GM12864 (cell line): ENCODE data around the gene TNNI3K.

Experiments
- DNase-seq: peaks from one replicate; pipeline ENCODE4 v3.0.0-alpha.2; 2011; ENCODE audit warnings: low read depth
- H3K4me3 ChIP-seq: 2 replicates; pipeline ENCODE4 v1.5.1; 2011; ENCODE audit warnings: mild to moderate bottlenecking, low read depth, low read length, control low read depth
- CTCF ChIP-seq: IDR thresholded peaks from 2 replicates; pipeline ENCODE4 v1.5.1; 2011; ENCODE audit warnings: low read depth, mild to moderate bottlenecking, moderate library complexity, low read length, control low read depth, inconsistent platforms; ENCODE audit errors: missing control alignments

TNNI3K gene

GRCh38 chr1:74280642-74281396, 45.6 kb downstream of the TNNI3K start:
- TF ChIP-seq CTCF: no peak
- DNase-seq: no peak
- H3K4me3 ChIP-seq: no peak overlapping the region

GRCh38 chr1:74286414-74286813, 51.2 kb downstream of the TNNI3K start:
- no peak for DNase-seq
- no peak for TF ChIP-seq CTCF
- no peak overlapping the region for H3K4me3 ChIP-seq

GRCh38 chr1:74314438-74314837, 79.3 kb downstream of the TNNI3K start:
- no peak overlapping the region for H3K4me3 ChIP-seq
- no peak for DNase-seq
- no peak for TF ChIP-seq CTCF

GRCh38 chr1:74316302-74316701, 81.1 kb downstream of the TNNI3K start:
- DNase-seq: no peak
- no peak overlapping the region for H3K4me3 ChIP-seq
- TF ChIP-seq CTCF: no peak

- H3K4me3 ChIP-seq: no peak overlapping the region
- no peak for DNase-seq
- no peak for TF ChIP-seq CTCF
These were observed 82.5 kb downstream of the TNNI3K start for GRCh38 chr1:74317663-74318062.

GRCh38 chr1:74323937-74324473, 88.8 kb downstream of the TNNI3K start:
- DNase-seq: no peak
- H3K4me3 ChIP-seq: no peak overlapping the region
- no peak for TF ChIP-seq CTCF
